Endothelial cell of umbilical vein (primary cell): ENCODE measurements around the gene COL5A1.

Experiments
- CTCF ChIP-seq, 2 donors: IDR thresholded peaks; 1 replicate in 1 of 2; 2 replicates in 1 of 2; pipeline ENCODE4 v1.5.1; 2011; ENCODE audit warnings: low read length in 2 of 2, mild to moderate bottlenecking in 2 of 2, moderate library complexity in 2 of 2, control low read depth in 1 of 2, inconsistent platforms in 1 of 2, low read depth in 1 of 2; ENCODE audit not compliant: insufficient read depth in 1 of 2; ENCODE audit errors: extremely low read depth in 1 of 2
- EZH2 ChIP-seq: IDR thresholded peaks from 2 replicates; pipeline ENCODE4 v1.6.1; 2012; ENCODE audit warnings: borderline replicate concordance, low read depth, mild to moderate bottlenecking, moderate library complexity, low read length, inconsistent platforms; ENCODE audit not compliant: severe bottlenecking
- MYC ChIP-seq: IDR thresholded peaks from one replicate; pipeline ENCODE4 v1.6.1; 2011; ENCODE audit warnings: mild to moderate bottlenecking, low read depth, low read length
- POLR2A ChIP-seq: IDR thresholded peaks from 2 replicates; pipeline ENCODE4 v1.6.1; 2012; ENCODE audit warnings: low read depth, mild to moderate bottlenecking, control low read depth, low read length
- POLR2AphosphoS5 ChIP-seq: IDR thresholded peaks from 2 replicates; pipeline ENCODE4 v1.6.1; 2012; ENCODE audit warnings: low read depth, mild to moderate bottlenecking, control low read depth, low read length, moderate library complexity; ENCODE audit not compliant: insufficient read depth
- TF ChIP-seq, protein P1 (sequence below): IDR thresholded peaks from 2 replicates; pipeline ENCODE4 v1.6.1; 2011; ENCODE audit not compliant: insufficient read depth, insufficient read length

DNA sequence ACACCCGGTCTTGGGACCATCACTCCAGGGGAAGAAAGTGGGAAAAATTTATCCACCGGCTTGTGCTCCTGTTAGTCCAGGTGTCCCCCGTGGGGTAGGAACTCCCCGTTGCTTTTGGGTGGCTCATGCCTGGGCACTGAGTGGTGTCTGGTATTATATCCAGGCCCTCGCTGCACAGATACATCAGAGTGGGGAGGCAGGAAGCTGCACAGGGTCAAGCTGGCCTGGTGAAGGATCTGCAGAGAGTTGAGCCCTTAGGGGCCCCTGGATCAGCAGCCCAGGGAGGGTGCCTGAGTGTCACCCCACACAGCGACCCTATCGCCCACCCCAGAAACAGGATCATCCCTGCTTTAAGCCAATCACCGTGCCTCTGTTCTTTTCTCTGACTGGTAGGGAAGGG, 24.4 kb upstream of the COL5A1 start:
- TF ChIP-seq POLR2A (no peak), CTCF (IDR thresholded peaks at IDR 0.05; ENCODE audit: extremely low read depth in 1 of 2, insufficient read depth in 1 of 2, low read depth in 1 of 2, low read length in 2 of 2) (no peak), POLR2AphosphoS5 (no peak), EZH2 (no peak), MYC (no peak)
- TF ChIP-seq, protein P1, sequence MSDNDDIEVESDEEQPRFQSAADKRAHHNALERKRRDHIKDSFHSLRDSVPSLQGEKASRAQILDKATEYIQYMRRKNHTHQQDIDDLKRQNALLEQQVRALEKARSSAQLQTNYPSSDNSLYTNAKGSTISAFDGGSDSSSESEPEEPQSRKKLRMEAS = no peak
